H9 (cell line): Measurements from ENCODE around the gene MYRIP. TPM values are rescaled to one million over a fixed set of nuclear protein-coding genes. Genes with fewer than 3 reads are reported as not detected.

ENCODE experiments used
- DNase-seq: peaks from one replicate; pipeline ENCODE4 v3.0.0-alpha.2; 2017
- H2AFZ ChIP-seq: one replicate; pipeline ENCODE4 v1.6.1; 2013; ENCODE audit warnings: mild to moderate bottlenecking, low read length, control low read depth, moderate library complexity
- H2AK5ac ChIP-seq: 2 replicates; pipeline ENCODE4 v1.6.1; 2013; ENCODE audit warnings: low read length, control low read depth, mixed read lengths; ENCODE audit not compliant: insufficient read length
- H2BK120ac ChIP-seq: one replicate; pipeline ENCODE4 v1.6.1; 2013; ENCODE audit warnings: low read depth, mild to moderate bottlenecking, low read length, control low read depth, inconsistent platforms; ENCODE audit not compliant: poor library complexity, severe bottlenecking
- H2BK12ac ChIP-seq: 2 replicates; pipeline ENCODE4 v1.6.1; 2013; ENCODE audit warnings: low read length, control low read depth, mixed read lengths, low read depth; ENCODE audit not compliant: insufficient read length
- H2BK15ac ChIP-seq: 2 replicates; pipeline ENCODE4 v1.6.1; 2013; ENCODE audit warnings: low read depth, low read length, control low read depth
- H2BK20ac ChIP-seq: one replicate; pipeline ENCODE4 v1.6.1; 2013; ENCODE audit warnings: low read depth, mild to moderate bottlenecking, low read length, control low read depth, inconsistent platforms; ENCODE audit not compliant: poor library complexity, severe bottlenecking
- H2BK5ac ChIP-seq: 2 replicates; pipeline ENCODE4 v1.6.1; 2013; ENCODE audit warnings: low read length, control low read depth, mixed read lengths; ENCODE audit not compliant: insufficient read length
- H3K14ac ChIP-seq: 2 replicates; pipeline ENCODE4 v1.6.1; 2013; ENCODE audit warnings: low read length, control low read depth; ENCODE audit not compliant: insufficient read depth
- H3K18ac ChIP-seq: 2 replicates; pipeline ENCODE4 v1.6.1; 2013; ENCODE audit warnings: low read depth, mild to moderate bottlenecking, mixed read lengths, low read length, control low read depth; ENCODE audit not compliant: insufficient read length
- H3K23ac ChIP-seq: 2 replicates; pipeline ENCODE4 v1.6.1; 2013; ENCODE audit warnings: low read length, control low read depth, mixed read lengths, low read depth; ENCODE audit not compliant: insufficient read length
- H3K23me2 ChIP-seq: 2 replicates; pipeline ENCODE4 v1.6.1; 2013; ENCODE audit warnings: low read depth, mild to moderate bottlenecking, mixed read lengths, low read length, control low read depth; ENCODE audit not compliant: insufficient read length, poor library complexity, severe bottlenecking
- H3K27ac ChIP-seq: 2 replicates; pipeline ENCODE4 v1.5.1; 2013; ENCODE audit warnings: low read length, control low read depth, mixed read lengths, low read depth; ENCODE audit not compliant: insufficient read length
- H3K27me3 ChIP-seq: 2 replicates; pipeline ENCODE4 v1.6.1; 2013; ENCODE audit warnings: low read length, control low read depth, inconsistent platforms; ENCODE audit not compliant: insufficient read depth
- H3K4ac ChIP-seq: 2 replicates; pipeline ENCODE4 v1.6.1; 2013; ENCODE audit warnings: low read depth, mild to moderate bottlenecking, control low read depth, inconsistent platforms, low read length, moderate library complexity
- H3K4me1 ChIP-seq: 2 replicates; pipeline ENCODE4 v1.6.1; 2013; ENCODE audit warnings: low read length, control low read depth, inconsistent platforms; ENCODE audit not compliant: insufficient read depth
- H3K4me2 ChIP-seq: 2 replicates; pipeline ENCODE4 v1.6.1; 2013; ENCODE audit warnings: low read length, control low read depth, mixed read lengths; ENCODE audit not compliant: insufficient read length, insufficient read depth
- H3K56ac ChIP-seq: 2 replicates; pipeline ENCODE4 v1.6.1; 2013; ENCODE audit warnings: low read depth, mild to moderate bottlenecking, mixed read lengths, low read length, control low read depth; ENCODE audit not compliant: insufficient read length
- H3K79me1 ChIP-seq: 2 replicates; pipeline ENCODE4 v1.6.1; 2013; ENCODE audit warnings: low read depth, mild to moderate bottlenecking, moderate library complexity, low read length, control low read depth, inconsistent platforms; ENCODE audit not compliant: insufficient read depth, poor library complexity, severe bottlenecking
- H3K79me2 ChIP-seq: 2 replicates; pipeline ENCODE4 v1.6.1; 2013; ENCODE audit warnings: low read length, control low read depth, inconsistent platforms; ENCODE audit not compliant: insufficient read depth
- H3K9ac ChIP-seq: 2 replicates; pipeline ENCODE4 v1.6.1; 2013; ENCODE audit warnings: low read length, control low read depth, mixed read lengths; ENCODE audit not compliant: insufficient read length; ENCODE audit errors: extremely low read depth
- H3K9me3 ChIP-seq: one replicate; pipeline ENCODE4 v1.6.1; 2013; ENCODE audit warnings: low read depth, low read length, inconsistent platforms; ENCODE audit not compliant: control insufficient read depth
- H3T11ph ChIP-seq: one replicate; pipeline ENCODE4 v1.6.1; 2013; ENCODE audit warnings: mild to moderate bottlenecking, low read length, control low read depth, inconsistent platforms
- H4K20me1 ChIP-seq: one replicate; pipeline ENCODE4 v1.6.1; 2013; ENCODE audit not compliant: control insufficient read depth, insufficient read length, insufficient read depth
- H4K5ac ChIP-seq: 2 replicates; pipeline ENCODE4 v1.6.1; 2013; ENCODE audit warnings: low read depth, mild to moderate bottlenecking, mixed read lengths, low read length, control low read depth; ENCODE audit not compliant: insufficient read length
- H4K8ac ChIP-seq: replicated peaks from 2 replicates; pipeline ENCODE4 v1.6.1; 2013; ENCODE audit warnings: low read length, control low read depth, mixed read lengths, low read depth; ENCODE audit not compliant: insufficient read length
- H4K91ac ChIP-seq: 2 replicates; pipeline ENCODE4 v1.6.1; 2013; ENCODE audit warnings: low read depth, mild to moderate bottlenecking, moderate library complexity, mixed read lengths, low read length, control low read depth; ENCODE audit not compliant: insufficient read length
- H3K27ac Mint-ChIP-seq, 3 experiments: 2 replicates in 2 of 3; 3 replicates in 1 of 3; pipeline ENCODE4 v1.8.0; 2020 to 2021; ENCODE audit warnings: mixed read lengths in 3 of 3, mild to moderate bottlenecking in 1 of 3, moderate library complexity in 1 of 3
- H3K27me3 Mint-ChIP-seq: 2 replicates; pipeline ENCODE4 v1.8.0; 2021; ENCODE audit warnings: low read depth, mild to moderate bottlenecking, moderate library complexity, mixed read lengths
- H3K36me3 Mint-ChIP-seq, 3 experiments: 2 replicates in 2 of 3; 3 replicates in 1 of 3; pipeline ENCODE4 v1.8.0; 2020 to 2021; ENCODE audit warnings: low read depth in 3 of 3, mixed read lengths in 3 of 3; ENCODE audit not compliant: insufficient read depth in 1 of 3
- H3K4me1 Mint-ChIP-seq, 2 experiments: 2 replicates each; pipeline ENCODE4 v1.8.0; 2020; ENCODE audit warnings: mixed read lengths in 2 of 2
- H3K4me3 Mint-ChIP-seq, 2 experiments: 2 replicates in 1 of 2; 3 replicates in 1 of 2; pipeline ENCODE4 v1.8.0; 2020 to 2021; ENCODE audit warnings: mild to moderate bottlenecking in 2 of 2, mixed read lengths in 2 of 2, moderate library complexity in 1 of 2
- H3K9me3 Mint-ChIP-seq, 2 experiments: 2 replicates in 1 of 2; 3 replicates in 1 of 2; pipeline ENCODE4 v1.8.0; 2020; ENCODE audit warnings: mild to moderate bottlenecking in 2 of 2, mixed read lengths in 2 of 2, moderate library complexity in 1 of 2
- WGBS: extraction: QIAGEN DNeasy Blood & Tissue Kit; methylation state at CpG from one replicate; pipeline ENCODE4 v1.1.7; 2013; ENCODE audit warnings: missing lambda C conversion rate, low lambda C conversion rate, mixed read lengths; ENCODE audit not compliant: insufficient read length; ENCODE audit errors: extremely low coverage; 5-methylcytosine and 5-hydroxymethylcytosine counted together
- total RNA-seq: library from RNA; stranded (reverse); gene quantifications from 2 replicates; pipeline ENCODE4 v1.2.1, GENCODE V29; 2021
- TF ChIP-seq, protein P1 (sequence below): fragments of 200-600 bp; sonication (generic); conservative IDR thresholded peaks from 3 replicates; pipeline ENCODE4 v1.8.0; 2021; ENCODE audit warnings: antibody characterized with exemption, mild to moderate bottlenecking

Gene MYRIP
- total RNA-seq, 1 experiment from 2014 or later = 1.8 TPM

DNA sequence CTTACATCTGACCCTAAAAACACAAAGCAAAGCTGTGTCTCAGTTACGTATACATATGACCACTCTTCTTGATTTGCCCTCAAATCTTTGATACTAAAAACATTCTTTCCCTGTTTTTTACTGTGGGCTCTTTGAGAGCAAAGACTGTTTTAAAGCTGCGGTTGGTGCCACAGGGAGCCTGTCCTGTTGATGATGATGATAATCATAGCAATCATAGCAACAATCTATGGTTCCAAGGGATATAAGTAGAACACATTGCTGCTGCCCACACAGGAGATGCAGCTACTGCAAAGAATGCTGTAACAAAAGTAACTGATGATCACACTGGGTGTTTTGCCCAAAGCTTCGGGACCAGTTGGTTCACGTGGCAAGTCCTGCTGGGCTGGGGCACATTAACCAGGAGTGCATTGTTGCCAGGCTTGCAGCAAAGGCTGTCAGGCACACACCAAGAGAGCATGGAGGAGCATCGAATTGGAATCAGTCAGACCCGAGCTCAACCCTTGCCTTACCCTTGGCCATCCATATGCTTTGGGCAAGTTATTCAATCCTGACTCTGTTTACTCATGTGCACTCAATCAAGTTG, 368.7 kb downstream of the MYRIP start:
- Mint-ChIP-seq H3K4me3 (no peak overlapping the region), H3K27ac (no peak overlapping the region), H3K36me3 (no peaks in the 10 kb centered on the region), H3K4me1 (peaks cover 0 to 3% of the 10 kb centered on the region in 2 experiments; a peak in 1 of 4 replicates), H3K9me3 (no peaks in the 10 kb centered on the region), H3K27me3 (no peaks in the 10 kb centered on the region)
- no peak overlapping the region for H2AK5ac ChIP-seq
- no peaks in the 10 kb centered on the region for H4K20me1 ChIP-seq
- H3K9me3 ChIP-seq = no peaks in the 10 kb centered on the region
- no peak overlapping the region for H4K91ac ChIP-seq
- H3K56ac ChIP-seq = no peak overlapping the region
- no peaks in the 10 kb centered on the region for H3K79me1 ChIP-seq
- H3K79me2 ChIP-seq = no peaks in the 10 kb centered on the region
- H4K5ac ChIP-seq = no peak overlapping the region
- DNase-seq = no peak
- no peaks in the 10 kb centered on the region for H3K27me3 ChIP-seq
- no peaks in the 10 kb centered on the region for H3K23me2 ChIP-seq
- H3K4ac ChIP-seq = no peak overlapping the region
- TF ChIP-seq, protein P1, sequence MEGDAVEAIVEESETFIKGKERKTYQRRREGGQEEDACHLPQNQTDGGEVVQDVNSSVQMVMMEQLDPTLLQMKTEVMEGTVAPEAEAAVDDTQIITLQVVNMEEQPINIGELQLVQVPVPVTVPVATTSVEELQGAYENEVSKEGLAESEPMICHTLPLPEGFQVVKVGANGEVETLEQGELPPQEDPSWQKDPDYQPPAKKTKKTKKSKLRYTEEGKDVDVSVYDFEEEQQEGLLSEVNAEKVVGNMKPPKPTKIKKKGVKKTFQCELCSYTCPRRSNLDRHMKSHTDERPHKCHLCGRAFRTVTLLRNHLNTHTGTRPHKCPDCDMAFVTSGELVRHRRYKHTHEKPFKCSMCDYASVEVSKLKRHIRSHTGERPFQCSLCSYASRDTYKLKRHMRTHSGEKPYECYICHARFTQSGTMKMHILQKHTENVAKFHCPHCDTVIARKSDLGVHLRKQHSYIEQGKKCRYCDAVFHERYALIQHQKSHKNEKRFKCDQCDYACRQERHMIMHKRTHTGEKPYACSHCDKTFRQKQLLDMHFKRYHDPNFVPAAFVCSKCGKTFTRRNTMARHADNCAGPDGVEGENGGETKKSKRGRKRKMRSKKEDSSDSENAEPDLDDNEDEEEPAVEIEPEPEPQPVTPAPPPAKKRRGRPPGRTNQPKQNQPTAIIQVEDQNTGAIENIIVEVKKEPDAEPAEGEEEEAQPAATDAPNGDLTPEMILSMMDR = no peak
- H2BK15ac ChIP-seq = no peak overlapping the region; the same call in 1 of the 2 replicates
- H3T11ph ChIP-seq = no peak overlapping the region
- no peak overlapping the region for H2BK120ac ChIP-seq
- no peak overlapping the region for H3K9ac ChIP-seq
- H2AFZ ChIP-seq = no peak overlapping the region
- no peak overlapping the region for H2BK12ac ChIP-seq
- H4K8ac ChIP-seq = no peak overlapping the region
- H2BK20ac ChIP-seq = no peak overlapping the region
- H3K4me2 ChIP-seq = no peak overlapping the region
- H3K4me1 ChIP-seq = no peaks in the 10 kb centered on the region
- H2BK5ac ChIP-seq = no peak overlapping the region
- no peak overlapping the region for H3K23ac ChIP-seq
- no peak overlapping the region for H3K18ac ChIP-seq
- no CpG with 5 or more reads among the region's 6 CpGs for WGBS
- H3K14ac ChIP-seq = no peak overlapping the region
- no peak overlapping the region for H3K27ac ChIP-seq
